NCI-H345 treated with DMSO at 0.1 percent for 48 hours (cell line): ENCODE results near the gene ORC3.
"Not testable (repeated sequence)": the region's sequence is repeated elsewhere in the genome, so short reads cannot be mapped to it uniquely, and the experiment has no call there.

Experiments
- DNase-seq: peaks from one replicate; lab custom pipeline; 2025; ENCODE audit not compliant: unreplicated experiment; lab: John Stamatoyannopoulos, UW

The ORC3 gene

DNA sequence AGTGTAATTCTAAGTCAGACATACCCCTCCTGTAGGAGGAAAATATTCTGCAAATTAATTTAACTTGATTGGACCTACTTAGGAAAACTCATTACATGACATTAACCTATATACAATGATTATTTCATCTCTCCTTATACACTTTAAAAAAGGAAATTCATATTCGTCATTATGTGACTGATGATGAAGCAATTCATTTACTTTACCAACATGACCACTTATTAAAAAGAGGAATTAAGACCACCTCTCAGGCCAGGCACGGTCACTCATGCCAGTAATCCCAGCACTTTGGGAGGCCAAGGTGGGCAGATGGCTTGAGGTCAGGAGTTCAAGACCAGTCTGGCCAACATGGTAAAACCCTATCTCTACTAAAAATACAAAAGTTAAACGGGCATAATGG is 100.5 kb downstream of the ORC3 start:
- DNase-seq, result no peak

DNA sequence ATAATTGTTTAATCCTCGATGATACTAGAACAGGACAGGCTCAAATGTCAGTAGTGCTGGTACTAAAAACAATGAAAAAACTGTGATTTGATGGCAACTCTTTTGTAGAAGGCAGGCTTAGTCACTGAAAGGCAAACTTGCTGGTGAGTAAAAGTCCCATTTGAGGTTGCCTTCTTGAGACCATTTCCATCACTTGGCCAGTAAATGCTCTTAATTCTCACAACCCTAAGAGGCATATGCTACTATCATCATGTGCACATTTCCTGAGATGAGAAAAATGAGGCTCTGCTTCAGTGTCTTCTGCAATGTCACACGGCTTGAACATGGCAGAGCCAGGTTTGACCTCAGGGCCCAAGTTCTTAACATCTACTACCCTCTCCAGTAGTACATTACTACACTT is 102.2 kb downstream of the ORC3 start:
- DNase-seq, result no peak

DNA sequence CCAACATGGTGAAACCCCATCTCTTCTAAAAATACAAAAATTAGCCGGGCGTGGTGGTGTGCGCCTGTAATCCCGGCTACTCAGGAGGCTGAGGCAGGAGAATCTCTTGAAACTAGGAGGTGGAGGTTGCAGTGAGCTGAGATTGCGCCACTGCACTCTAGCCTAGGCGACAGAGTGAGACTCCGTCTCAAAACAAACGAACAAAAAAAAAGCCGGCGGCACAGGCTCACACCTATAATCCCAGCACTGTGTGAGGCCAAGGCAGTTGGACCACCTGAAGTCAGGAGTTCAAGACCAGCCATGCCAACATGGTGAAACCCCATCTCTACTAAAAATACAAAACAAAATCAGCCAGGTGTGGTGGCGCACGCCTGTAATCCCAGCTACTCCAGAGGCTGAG is 106.9 kb downstream of the ORC3 start:
- not testable (repeated sequence) for DNase-seq

DNA sequence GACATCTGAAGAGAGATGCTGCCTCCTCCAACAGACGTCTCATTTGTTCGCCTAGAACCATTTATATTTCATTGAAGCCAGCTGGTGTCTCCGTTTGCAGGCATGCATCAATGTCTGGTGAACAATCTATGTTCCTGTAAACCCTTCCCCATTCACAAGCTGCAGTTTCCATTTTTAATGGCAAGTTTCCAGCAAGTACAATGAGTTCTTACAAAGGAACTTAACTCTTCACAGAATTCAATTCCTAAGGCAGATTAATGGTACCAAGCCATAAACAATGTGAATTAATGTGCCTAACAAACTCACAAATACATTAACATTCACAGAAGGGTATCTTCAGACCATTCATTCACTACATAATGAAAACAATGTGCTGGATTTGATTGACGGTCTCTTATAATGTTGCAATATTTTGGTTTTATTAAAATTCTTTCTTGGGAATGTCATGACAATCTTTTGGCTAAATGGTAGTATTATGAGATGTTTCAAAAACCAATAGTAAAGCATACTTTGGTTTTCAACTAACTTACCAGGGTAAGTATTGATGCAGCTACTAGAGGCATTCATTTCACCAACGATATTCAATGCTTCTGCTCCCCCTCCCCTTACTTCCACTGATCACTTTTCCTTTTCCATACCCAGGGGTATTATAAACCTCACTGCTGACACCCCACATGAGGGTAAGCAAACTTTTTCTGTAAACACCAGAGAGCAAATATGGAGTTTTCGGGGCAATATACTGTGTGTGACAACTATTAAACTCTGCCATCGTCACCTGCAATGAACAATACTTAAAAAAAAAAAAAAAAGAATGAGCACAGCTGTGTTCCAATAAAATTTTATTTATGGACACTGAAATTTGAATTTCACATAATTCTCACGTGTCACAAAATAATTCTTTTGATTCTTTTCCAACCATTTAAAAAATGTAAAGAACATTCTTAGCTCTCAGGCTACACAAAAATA is 107.9 kb downstream of the ORC3 start:
- DNase-seq, result peak; percentile 25

DNA sequence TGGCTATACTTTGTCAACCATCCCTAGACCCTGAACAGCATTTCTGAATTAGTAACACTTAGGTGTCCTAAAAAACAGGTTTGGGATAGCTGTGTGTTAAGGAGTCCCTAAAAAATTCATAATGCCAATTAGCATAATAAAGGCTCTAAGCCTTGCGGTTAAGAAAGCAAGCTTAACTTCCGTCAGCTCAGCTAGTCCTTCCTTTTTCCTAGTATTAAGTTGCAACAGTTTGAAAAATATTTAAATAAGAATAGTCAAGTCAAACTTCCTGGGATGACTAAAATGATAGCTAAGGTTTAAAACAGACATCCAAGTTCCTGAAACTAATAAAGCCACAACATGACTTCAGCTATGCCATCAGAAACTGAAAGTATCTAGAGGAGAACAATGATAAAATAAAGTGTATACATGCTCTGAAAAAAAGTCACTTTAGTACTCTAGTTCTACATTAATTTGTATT is 108.6 kb downstream of the ORC3 start:
- DNase-seq, result no peak

DNA sequence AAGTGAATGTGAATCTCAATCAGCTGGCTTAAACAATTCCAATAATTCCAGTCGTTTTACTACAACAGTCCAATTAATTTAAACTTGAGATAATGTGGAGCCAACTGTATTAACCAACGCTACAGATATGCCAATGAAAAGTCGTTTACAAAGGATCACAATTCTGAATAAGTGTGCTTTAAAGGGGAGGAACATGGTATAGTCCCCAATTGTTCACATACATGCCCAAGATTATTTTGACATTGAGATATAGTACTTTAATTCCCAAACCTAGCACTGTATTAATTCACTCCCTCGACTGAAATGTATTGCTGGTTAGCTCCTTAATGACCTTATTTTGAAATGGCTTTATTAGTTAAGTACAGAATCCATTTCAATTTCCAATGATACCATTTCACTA is 109.6 kb downstream of the ORC3 start:
- DNase-seq, result no peak

DNA sequence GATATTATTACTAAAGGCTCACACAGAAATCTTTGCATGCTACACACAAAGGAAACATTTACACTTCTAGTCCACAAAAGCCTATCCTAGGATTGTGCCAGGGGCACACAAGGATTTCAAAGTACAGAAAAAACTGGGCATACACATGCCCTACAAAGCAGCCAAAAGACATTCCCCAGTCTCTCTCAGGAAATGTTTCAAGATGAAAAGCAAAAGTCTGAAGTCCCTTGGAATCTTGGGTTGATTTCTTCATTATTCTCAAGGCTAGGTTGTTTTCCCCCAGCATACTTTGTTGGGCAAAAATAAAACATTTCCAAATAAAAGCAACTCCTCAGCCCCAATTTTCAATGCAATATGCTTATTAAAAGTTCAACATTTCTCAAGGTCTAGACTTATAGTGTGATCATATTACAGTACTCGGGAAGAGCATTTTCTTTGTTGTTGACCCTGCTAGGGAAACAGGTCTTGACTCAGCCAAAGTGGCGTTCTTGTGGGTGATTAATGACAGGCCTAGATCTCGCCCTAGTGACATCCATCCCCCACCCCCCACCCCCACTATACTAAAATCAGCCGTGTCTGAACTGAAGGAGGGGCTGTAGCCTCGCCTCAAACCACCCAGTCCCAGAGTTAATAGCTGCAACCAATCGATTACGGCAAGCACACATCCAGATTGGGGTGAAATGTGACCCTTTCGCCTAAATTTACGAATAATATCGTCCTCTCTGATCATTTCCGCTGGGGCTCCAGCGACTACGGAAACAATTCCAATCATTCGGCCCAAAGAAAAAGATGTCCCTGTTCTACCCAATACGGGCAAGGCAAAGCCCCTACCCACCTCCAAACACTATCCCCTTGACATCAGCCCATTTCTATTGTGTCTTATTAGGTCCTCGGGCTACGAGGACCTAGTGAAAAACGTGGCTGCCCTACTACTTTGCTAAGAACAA is 110.7 kb downstream of the ORC3 start:
- DNase-seq, result peak; percentile 35

DNA sequence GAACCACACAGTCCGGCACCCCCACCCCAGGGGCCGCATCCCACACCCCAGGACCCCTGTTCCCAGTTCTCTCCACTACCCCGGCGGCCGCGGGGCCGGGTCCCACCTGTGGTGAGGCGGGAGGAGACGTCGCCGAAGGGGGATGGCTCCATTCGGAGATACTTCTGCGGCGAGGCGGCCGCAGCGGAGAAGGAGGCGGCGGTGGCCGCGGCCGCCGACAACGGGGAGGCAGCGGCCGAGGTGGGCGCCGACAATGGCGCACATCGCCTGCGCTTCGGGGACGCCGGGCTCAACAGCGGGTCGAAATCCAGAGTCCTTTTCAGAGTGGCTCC is 111.4 kb downstream of the ORC3 start:
- DNase-seq, result no peak

DNA sequence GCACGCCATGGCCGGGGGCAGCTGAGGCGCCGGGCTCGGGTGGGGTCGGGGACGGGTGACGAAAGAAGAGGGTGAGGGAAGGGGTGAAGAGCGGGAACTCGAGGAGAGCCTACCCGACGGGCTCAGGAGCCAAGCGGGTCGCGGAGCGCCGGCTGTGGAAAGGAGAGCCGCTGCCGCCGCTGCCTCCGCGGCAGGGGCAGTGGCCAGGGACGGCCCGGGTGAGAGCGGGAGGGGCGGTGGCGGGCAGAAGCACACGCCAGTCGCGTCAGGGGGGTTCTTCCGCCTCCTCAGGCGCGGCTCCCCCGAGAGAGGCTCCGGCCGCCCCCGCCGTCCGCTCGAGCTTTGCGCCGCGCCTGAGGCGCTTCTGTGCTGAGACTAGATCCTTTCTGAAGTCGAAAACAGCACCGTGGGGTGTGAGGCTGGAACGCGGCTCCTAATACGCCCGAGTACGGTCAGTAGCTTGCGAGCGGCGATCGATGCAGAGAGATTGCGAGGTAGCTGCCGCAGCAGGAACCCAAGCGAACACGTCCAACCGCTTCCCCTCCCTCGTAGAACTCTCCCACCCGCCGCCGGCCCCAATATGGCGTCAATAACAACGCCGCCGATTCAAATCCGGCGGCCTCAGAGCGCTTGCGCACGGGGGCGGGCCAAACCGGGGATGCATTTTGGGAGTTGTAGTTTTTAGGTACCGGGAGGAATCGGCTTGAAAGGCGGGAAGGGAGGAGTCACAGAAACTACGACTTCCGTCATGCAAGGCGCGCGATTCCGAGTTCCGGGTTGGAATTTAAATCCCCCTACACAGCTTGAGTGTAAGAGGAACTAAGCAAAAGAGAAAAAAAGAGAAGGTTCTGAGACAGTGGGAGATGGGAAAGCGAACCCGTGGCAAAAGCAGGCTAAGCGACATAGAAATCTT is 112.0 kb downstream of the ORC3 start, which contains the start of gene AKIRIN2:
Gene AKIRIN2 (minus strand): TSS at position 558 of the 913 bp plus-strand sequence. CDS start 549 bp downstream, at position 9.
- DNase-seq, result peak; percentile 96

DNA sequence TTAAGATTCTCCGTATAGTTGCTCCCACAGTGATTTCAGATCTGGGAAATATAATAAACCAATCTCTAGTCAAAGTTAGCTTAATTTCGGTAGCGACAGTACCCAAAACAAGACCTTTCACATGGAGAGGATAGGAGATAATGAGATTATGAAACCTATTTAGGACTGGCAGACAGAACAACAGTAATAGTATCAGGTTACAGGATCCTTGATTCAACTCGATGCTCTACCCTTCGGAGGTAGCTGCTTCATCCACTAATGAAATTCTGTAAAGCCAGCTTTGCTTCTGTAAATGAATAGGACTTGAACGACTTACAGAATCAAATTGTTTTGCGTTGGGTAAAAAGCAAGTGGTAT is 112.6 kb downstream of the ORC3 start:
- DNase-seq, result peak; percentile 82

DNA sequence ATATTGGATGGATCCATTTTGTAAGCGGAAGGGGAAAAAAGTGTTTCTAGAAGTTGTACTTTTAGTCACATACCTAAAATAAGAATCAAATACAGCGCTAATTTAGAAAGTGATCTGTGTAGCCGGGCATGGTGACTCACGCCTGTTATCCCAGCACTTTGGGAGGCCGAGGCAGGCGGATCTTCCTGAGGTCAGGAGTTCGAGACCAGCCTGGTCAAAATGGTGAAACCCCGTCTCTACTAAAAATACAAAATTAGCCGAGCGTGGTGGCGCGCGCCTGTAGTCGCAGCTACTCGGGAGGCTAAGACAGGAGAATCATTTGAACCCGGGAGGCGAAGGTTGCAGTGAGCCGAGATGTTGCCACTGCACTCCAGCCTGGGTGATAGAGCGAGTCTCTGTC is 113.1 kb downstream of the ORC3 start:
- not testable (repeated sequence) for DNase-seq

DNA sequence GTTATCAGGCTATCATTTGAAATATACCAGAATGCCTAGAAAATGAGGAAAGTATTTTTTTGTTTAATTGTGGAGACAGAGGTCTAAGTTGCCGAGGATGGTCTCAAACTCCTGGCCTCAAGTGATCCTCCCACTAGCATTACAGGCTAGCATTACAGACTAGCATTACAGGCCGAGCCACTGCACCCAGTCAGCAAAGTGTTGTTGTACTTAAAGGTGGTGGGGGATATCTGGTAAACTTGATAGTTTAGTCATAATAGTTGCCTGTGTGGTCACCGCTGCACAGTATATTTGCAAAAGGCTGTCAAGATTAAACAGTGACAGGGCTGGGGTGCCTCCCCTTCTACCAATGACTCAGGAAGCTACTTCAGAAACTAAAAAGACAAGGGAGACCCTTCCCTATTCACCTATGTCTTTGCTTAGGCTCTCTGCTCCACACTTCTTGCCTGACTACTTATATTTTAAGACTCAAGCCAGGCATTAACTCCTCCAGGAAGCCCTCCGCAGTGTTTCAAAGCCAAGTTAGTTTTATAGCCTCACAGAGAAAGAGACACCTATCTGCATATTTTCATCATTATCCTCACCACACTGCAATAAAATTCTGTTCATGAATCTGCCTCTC is 115.2 kb downstream of the ORC3 start:
- DNase-seq, result no peak

DNA sequence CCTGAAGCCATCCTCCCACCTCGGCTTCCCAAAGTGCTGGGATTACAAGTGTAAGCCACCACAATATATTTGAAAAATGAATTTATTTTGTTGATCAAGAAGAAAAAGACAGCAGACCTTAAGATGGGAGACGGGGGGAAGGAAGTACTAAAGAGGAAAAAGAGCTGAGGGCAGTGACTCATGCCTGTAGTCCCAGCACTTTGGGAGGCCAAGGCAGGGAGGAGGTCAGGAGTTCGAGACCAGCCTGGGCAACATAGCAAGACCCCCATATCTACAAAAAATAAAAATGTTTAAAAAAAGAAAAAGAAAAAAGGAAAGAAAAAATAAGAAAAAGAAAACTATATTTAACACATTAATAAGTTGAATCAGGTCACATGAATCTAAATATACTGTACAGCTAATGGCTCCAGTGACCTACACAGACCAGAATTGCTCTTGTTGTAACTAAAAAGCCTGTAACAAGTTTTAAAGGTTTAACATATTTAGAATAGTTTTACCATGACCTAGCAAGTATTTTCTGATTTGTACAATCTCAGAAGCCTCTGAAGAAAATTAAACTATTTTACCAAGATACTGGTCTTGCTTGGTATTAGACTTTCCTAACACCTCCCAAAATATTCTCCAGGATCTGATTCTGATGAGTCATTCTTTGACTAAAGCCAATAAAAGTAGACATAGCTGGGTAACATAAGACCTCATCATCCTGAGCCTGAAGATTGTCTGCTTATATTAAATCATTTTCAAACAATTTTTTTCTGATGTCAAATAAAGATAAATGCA is 116.4 kb downstream of the ORC3 start:
- DNase-seq, result no peak

DNA sequence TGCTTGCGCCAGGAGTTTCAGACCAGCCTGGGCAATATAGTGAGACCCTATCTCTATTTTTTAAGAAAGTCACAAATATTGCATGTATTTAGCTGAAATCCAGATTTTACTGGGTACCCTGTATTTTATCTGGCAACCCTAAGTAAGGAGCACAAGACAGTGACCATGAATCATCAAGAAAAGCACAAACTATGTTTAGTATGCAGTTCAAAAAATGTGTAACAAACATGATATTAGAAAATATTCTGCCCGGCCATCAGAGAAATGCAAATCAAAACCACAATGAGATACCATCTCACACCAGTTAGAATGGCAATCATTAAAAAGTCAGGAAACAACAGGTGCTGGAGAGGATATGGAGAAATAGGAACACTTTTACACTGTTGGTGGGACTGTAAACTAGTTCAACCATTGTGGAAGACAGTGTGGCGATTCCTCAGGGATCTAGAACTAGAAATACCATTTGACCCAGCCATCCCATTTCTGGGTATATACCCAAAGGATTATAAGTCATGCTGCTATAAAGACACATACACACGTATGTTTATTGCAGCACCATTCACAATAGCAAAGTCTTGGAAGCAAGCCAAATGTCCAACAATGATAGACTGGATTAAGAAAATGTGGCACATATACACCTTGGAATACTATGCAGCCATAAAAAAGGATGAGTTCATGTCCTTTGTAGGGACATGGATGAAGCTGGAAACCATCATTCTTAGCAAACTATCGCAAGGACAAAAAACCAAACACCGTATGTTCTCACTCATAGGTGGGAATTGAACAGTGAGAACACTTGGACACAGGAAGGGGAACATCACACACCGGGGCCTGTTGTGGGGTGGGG is 118.9 kb downstream of the ORC3 start:
- DNase-seq, result not testable (repeated sequence)

DNA sequence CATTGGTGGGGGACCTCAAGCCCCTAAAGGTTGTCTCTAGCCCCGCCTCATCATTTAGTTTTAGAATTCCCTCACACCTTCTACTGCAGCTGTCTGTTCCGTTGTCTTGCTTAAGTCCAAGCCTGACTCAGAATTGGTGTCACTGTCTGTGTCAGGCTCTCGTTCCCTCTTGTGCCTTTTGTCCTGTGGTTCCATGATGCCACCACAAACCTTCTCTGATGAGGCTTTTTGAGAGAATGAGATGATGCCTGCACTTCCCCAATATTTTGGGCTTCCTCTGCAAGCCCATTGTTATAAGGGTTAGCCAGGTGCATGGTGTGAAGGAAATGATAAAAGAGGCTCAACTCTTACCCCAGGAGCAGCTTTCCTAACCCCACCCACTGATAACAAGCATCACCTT is 120.2 kb downstream of the ORC3 start:
- DNase-seq, result no peak

DNA sequence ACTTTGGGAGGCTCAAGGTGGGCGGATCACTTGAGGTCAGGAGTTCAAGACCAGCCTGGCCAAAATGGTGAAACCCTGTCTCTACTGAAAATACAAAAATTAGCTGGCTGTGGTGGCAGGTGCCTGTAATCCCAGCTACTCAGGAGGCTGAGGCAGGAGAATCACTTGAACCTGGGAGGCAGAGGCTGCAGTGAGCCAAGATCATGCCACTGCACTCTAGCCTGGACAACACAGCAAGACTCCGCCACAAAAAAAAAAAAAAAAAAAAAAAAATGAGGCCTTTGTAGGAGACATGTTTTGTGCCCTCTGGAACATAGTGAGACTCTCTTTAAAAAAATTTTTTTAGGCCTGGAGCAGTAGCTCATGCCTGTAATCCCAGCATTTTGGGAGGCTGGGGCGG is 122.8 kb downstream of the ORC3 start:
- DNase-seq, result not testable (repeated sequence)

DNA sequence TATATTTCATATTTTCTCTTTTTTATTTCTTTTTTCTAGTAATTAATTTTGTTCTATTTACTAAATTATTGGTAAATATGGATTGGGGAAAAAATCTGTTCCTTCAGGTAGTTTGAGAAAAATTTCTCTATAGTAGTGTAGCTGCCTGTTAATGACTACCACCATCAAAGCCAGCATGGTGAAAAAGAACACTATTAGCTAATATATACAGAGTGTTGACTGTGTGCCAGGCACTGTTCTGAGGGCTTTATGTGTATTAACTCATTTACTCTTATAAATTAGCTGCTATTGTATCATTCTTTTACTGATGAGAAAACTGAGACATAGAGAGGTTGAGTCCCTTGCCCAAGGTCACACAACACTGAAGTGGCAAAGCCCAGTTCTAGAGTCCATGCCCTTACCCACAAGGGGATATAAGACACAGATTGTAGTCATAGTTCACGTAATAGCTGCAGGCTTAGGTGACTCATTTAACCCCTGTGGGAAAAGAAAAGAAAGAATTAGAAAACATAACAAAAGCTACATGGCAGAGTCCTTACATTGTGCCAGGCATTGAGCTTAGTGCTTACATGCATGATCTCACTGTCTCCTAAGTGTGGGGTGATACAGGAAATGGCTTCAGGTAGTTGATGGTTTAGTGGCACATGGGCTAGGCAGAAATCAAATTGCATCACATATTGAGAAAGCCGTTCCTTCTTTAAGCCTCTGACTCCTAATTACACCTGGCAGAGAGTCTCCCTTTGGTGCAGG is 124.3 kb downstream of the ORC3 start:
- no peak for DNase-seq
